IMR-90 (cell line): ENCODE measurements around the gene STARD13.

Experiments used
- CTCF ChIP-seq: conservative IDR thresholded peaks from 2 replicates; pipeline ENCODE4 v1.5.1; 2012; ENCODE audit warnings: mild to moderate bottlenecking, low read depth, low read length, improper control_type of control experiment
- POLR2A ChIP-seq: IDR thresholded peaks from 2 replicates; pipeline ENCODE4 v1.6.1; 2012; ENCODE audit warnings: mild to moderate bottlenecking, low read depth, low read length
- USF2 ChIP-seq: fragments of 150-350 bp; IDR thresholded peaks from 2 replicates; pipeline ENCODE4 v1.6.1; 2017; ENCODE audit warnings: mild to moderate bottlenecking, antibody characterized with exemption, low read length, low read depth

GRCh38 chr13:33184530-33184929 lies 101.0 kb downstream of the STARD13 start:
- no peak for TF ChIP-seq CTCF
- TF ChIP-seq USF2, result no peak
- TF ChIP-seq POLR2A, result no peak
